ENCODE results near the gene WIF1.

WIF1 gene

GRCh38 chr12:65123435-65124063 is 2.4 kb upstream of the WIF1 start:
- DNase-seq (ENCODE audit: low read depth), result no peak
- H3K4me3 ChIP-seq (ENCODE audit: control insufficient read depth, low read depth, low read length), result no peak overlapping the region
- peak; percentile 68 for TF ChIP-seq CTCF (IDR thresholded peaks at IDR 0.05; ENCODE audit: control insufficient read depth, insufficient read depth, low read depth, low read length, missing control alignments)

- no peak for TF ChIP-seq CTCF (IDR thresholded peaks at IDR 0.05; ENCODE audit: control insufficient read depth, insufficient read depth, low read depth, low read length, missing control alignments)
- no peak for DNase-seq (ENCODE audit: low read depth)
- no peak overlapping the region for H3K4me3 ChIP-seq (ENCODE audit: control insufficient read depth, low read depth, low read length)
These were observed 1.6 kb upstream of the WIF1 start for GRCh38 chr12:65122703-65123102.

GRCh38 chr12:65121956-65122469 is 908 bp upstream of the WIF1 start:
- no peak for TF ChIP-seq CTCF (IDR thresholded peaks at IDR 0.05; ENCODE audit: control insufficient read depth, insufficient read depth, low read depth, low read length, missing control alignments)
- no peak for DNase-seq (ENCODE audit: low read depth)
- H3K4me3 ChIP-seq (ENCODE audit: control insufficient read depth, low read depth, low read length), result no peak overlapping the region

DNA sequence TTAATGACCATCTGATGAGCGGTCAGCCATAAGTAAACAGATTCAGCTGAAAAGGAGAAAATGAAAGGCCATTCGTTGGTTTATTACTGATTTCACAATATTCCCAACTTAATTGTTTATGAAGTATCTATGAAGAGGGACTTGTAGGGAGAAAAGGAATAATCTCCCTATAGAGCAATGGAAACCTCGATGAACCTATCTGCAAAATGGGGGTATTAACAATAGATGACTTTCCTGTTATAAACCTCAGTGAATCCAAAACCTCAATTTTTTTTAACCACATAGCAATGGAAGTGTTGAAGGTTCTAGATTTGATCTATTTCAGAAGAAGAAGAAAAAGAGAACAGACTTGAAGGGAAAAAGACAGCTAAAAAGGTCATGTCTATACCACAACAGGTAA is 2.0 kb downstream of the WIF1 start:
- no peak for TF ChIP-seq CTCF (IDR thresholded peaks at IDR 0.05; ENCODE audit: control insufficient read depth, insufficient read depth, low read depth, low read length, missing control alignments)
- no peak overlapping the region for H3K4me3 ChIP-seq (ENCODE audit: control insufficient read depth, low read depth, low read length)
- DNase-seq (ENCODE audit: low read depth), result no peak

DNA sequence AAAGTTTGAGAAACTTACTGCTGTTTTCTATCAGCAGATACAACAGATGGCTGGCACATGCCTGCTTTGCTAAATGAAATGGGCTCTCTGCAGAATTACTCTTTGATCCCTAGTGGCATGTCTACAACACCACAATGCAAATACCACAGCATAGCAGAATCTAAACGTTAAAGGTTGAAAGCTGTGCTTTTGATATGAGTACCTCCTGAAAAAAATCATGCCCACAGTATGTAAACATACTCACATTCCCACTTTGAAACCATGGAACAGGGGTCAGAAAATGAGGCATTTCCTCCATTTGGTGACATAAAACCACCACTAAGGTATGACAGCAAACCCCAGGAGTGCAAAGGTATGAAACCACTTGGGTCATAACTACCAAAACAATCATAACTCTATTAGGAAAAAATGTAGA is 7.5 kb downstream of the WIF1 start:
- H3K4me3 ChIP-seq (ENCODE audit: control insufficient read depth, low read depth, low read length), result no peak overlapping the region
- DNase-seq (ENCODE audit: low read depth), result no peak
- no peak for TF ChIP-seq CTCF (IDR thresholded peaks at IDR 0.05; ENCODE audit: control insufficient read depth, insufficient read depth, low read depth, low read length, missing control alignments)

DNA sequence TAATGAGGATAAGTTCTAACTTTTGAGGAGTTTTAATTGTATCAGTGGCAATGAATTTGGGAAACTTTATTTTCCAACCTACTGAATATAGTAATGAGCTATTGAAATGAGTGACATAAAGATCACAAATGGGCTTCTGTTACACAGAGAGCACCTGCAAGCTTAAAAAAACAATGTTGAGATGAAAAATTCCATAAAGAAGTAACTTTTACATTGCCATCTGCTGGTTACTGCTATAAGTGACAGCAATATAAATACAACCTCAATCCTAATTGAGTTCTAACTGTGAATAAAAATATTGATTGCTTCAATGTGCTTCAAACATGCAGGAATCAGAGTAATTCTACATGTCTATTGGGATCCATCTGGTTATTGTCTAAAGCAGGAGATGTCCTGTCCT is 14.2 kb downstream of the WIF1 start:
- TF ChIP-seq CTCF (IDR thresholded peaks at IDR 0.05; ENCODE audit: control insufficient read depth, insufficient read depth, low read depth, low read length, missing control alignments), result peak; percentile 28
- H3K4me3 ChIP-seq (ENCODE audit: control insufficient read depth, low read depth, low read length), result no peak overlapping the region
- no peak for DNase-seq (ENCODE audit: low read depth)
